ENCODE results near the gene NINJ1.

- TF ChIP-seq CTCF (IDR thresholded peaks at IDR 0.05) (no peak), POLR2A (IDR thresholded peaks at IDR 0.05) (no peak), EP300 (IDR thresholded peaks at IDR 0.05) (no peak)
Observed at GRCh38 chr9:93183131-93183662, 49.1 kb upstream of the NINJ1 start.
